SK-N-MC (cell line): Measurements from ENCODE around the gene TINCR.

ENCODE experiments used
- EZH2 ChIP-seq: fragments of 200-600 bp; sonication (generic); IDR thresholded peaks from one replicate; pipeline ENCODE4 v1.6.1; 2017; ENCODE audit warnings: antibody characterized with exemption
- FOXP2 ChIP-seq: optimal IDR thresholded peaks from 2 replicates; pipeline ENCODE3; 2011; ENCODE audit warnings: mild to moderate bottlenecking, moderate library complexity; ENCODE audit not compliant: insufficient read depth; ENCODE audit errors: extremely low read length, control extremely low read depth
- POLR2AphosphoS5 ChIP-seq: IDR thresholded peaks from 2 replicates; pipeline ENCODE4 v1.6.1; 2012; ENCODE audit warnings: mild to moderate bottlenecking, low read depth, low read length, borderline replicate concordance

- TF ChIP-seq EZH2 (no peak), POLR2AphosphoS5 (no peak), FOXP2 (no peak)
Observed at GRCh38 chr19:5595745-5596144, 28.0 kb upstream of the TINCR start.
